Measurements from ENCODE around the gene NLRP7. TPM values are rescaled to one million over a fixed set of nuclear protein-coding genes. Genes with fewer than 3 reads are reported as not detected.

NLRP7 gene
- total and polyA plus RNA-seq, 2 of the 4 experiments (the other 2 are of a cell fraction), result not detected

GRCh38 chr19:54881884-54882283 lies 65.4 kb downstream of the NLRP7 start:
- H3K36me3 ChIP-seq (ENCODE audit: control insufficient read depth, insufficient read depth, low read length), result no peaks in the 10 kb centered on the region
- H3K9ac ChIP-seq (ENCODE audit: low read depth, low read length), result no peak overlapping the region
- H3K14ac ChIP-seq (replicated peaks; ENCODE audit: low read depth, low read length), result no peak overlapping the region
- no peak overlapping the region for H2BK20ac ChIP-seq (ENCODE audit: low read depth, low read length)
- no peak overlapping the region for H3K4ac ChIP-seq (ENCODE audit: low read depth, low read length)
- no peak overlapping the region for H3K4me2 ChIP-seq (ENCODE audit: low read depth, low read length)
- H4K20me1 ChIP-seq (ENCODE audit: insufficient read depth, low read length), result no peaks in the 10 kb centered on the region
- WGBS, 2 experiments (ENCODE audit: extremely low coverage in 2 of 2, insufficient read length in 1 of 2), result 60% methylated on average over 1 of the region's 6 CpGs; no CpG with 5 or more reads in 1 of the 2 experiments
- in situ Hi-C loops (cut with MboI; ENCODE audit: low sequenced_read_pairs), result no loop called here
- no peak overlapping the region for H3K27ac ChIP-seq (ENCODE audit: insufficient read depth, low read length)
- no peaks in the 10 kb centered on the region for H3K27me3 ChIP-seq (ENCODE audit: control insufficient read depth, insufficient read depth, low read length)
- CTCF ChIA-PET, result interaction anchor here (0.6 kb wide), 1 partner anchor 43 kb away, joined by 4 read pairs; no protein-coding TSS in a partner anchor
- ATAC-seq (ENCODE audit: low read depth) (no peak), DNase-seq (no peak)
- H4K8ac ChIP-seq (ENCODE audit: low read depth in 2 of 2, low read length in 2 of 2), result no peak overlapping the region
- H3K9me1 ChIP-seq (ENCODE audit: insufficient read depth, low read length), result no peaks in the 10 kb centered on the region
- no peak for TF ChIP-seq MXI1 (IDR thresholded peaks at IDR 0.05; ENCODE audit: borderline replicate concordance, low read depth, low read length)
- TF ChIP-seq NFE2L2 (IDR thresholded peaks at IDR 0.05; ENCODE audit: low read depth, low read length), result no peak
- no peak for TF ChIP-seq MAZ (IDR thresholded peaks at IDR 0.05; ENCODE audit: borderline replicate concordance, low read depth, low read length)
- no peak for TF ChIP-seq RCOR1 (IDR thresholded peaks at IDR 0.05; ENCODE audit: insufficient replicate concordance, low read length)
- peaks cover 25% of the 10 kb centered on the region for H3K9me3 ChIP-seq (ENCODE audit: control insufficient read depth, insufficient read depth, low read length)
- H2BK5ac ChIP-seq (ENCODE audit: low read depth, low read length, poor library complexity, severe bottlenecking), result no peak overlapping the region
- no peak overlapping the region for H2AFZ ChIP-seq (replicated peaks; ENCODE audit: low read length, poor library complexity)
- no peaks in the 10 kb centered on the region for H3K79me1 ChIP-seq (ENCODE audit: low read depth in 1 of 2, low read length in 2 of 2)
- no peak overlapping the region for H2AK5ac ChIP-seq (ENCODE audit: low read depth, low read length)
- H4K5ac ChIP-seq (ENCODE audit: low read depth, low read length), result no peak overlapping the region
- no peak overlapping the region for H4K91ac ChIP-seq (ENCODE audit: insufficient read depth, low read depth, low read length)
- no peak overlapping the region for H2BK120ac ChIP-seq (ENCODE audit: low read depth, low read length)
- no peak overlapping the region for H2BK15ac ChIP-seq (ENCODE audit: low read depth, low read length)
- intact Hi-C loops (cut with micrococcal nuclease), result no loop called here
- dilution Hi-C loops (cut with HindIII; ENCODE audit: low sequenced_read_pairs, unreplicated experiment), result no loop called here
- H3K4me1 ChIP-seq (ENCODE audit: control insufficient read depth, insufficient read depth, low read length), result no peaks in the 10 kb centered on the region
- H3K56ac ChIP-seq (ENCODE audit: extremely low read depth, insufficient read depth, low read length), result no peak overlapping the region
- no TSS peak for BruUV-seq (replicated peaks)
- H3K23ac ChIP-seq (ENCODE audit: low read depth, low read length), result no peak overlapping the region
- H3K4me3 ChIP-seq (ENCODE audit: insufficient read depth, low read depth, low read length), result no peak overlapping the region
- POLR2A ChIA-PET (ENCODE audit: unreplicated experiment), result no interaction called here
- H2AK9ac ChIP-seq (replicated peaks; ENCODE audit: low read depth, low read length, poor library complexity), result no peak overlapping the region
- H3K18ac ChIP-seq (ENCODE audit: low read depth, low read length), result no peak overlapping the region

All from IMR-90 (cell line).